ENCODE results near the gene ANKMY2.

ANKMY2 gene

DNA sequence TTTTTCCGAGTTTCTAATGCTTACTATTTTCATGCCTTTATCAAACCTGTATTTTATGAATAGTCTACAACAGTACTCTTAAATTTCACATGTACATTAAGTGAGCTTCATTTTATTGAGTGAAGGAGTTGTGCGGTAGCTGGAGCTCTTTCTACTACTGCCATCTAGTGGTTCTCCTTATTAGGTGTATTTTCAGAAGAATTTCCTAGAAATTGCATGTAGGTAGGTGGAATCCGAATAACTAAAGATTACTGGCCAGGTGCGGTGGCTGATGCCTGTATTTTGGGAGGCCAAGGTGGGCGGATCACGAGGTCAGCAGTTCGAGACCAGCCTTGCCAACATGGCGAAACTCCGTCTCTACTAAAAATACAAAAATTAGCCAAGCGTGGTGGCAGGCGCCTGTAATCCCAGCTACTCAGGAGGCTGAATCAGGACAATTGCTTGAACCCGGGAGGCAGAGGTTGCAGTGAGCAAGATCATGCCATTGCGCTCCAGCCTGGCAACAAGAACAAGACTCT is 80.6 kb downstream of the ANKMY2 start:
- peak; percentile 30 to 81 (median 49) for DNase-seq

DNA sequence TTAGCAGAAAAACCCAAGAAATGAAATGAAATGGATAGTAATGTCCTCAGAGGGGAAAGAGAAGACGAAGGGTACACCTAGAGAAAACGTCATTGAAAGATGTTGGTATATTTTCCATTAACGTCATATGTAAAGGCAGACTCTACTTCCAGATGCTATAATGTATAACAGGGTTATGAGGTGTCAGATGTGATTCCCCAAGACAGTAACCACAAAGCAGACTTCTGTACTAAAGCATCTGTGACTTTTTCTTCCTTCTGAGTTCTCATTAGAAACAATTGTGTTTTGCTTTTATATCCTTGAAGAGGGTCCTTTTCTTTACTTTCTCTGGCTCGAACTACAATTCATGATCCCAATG is 81.6 kb downstream of the ANKMY2 start:
- DNase-seq = no peak

- no peak for DNase-seq
These were observed 82.1 kb downstream of the ANKMY2 start for GRCh38 chr7:16563281-16564022.

DNA sequence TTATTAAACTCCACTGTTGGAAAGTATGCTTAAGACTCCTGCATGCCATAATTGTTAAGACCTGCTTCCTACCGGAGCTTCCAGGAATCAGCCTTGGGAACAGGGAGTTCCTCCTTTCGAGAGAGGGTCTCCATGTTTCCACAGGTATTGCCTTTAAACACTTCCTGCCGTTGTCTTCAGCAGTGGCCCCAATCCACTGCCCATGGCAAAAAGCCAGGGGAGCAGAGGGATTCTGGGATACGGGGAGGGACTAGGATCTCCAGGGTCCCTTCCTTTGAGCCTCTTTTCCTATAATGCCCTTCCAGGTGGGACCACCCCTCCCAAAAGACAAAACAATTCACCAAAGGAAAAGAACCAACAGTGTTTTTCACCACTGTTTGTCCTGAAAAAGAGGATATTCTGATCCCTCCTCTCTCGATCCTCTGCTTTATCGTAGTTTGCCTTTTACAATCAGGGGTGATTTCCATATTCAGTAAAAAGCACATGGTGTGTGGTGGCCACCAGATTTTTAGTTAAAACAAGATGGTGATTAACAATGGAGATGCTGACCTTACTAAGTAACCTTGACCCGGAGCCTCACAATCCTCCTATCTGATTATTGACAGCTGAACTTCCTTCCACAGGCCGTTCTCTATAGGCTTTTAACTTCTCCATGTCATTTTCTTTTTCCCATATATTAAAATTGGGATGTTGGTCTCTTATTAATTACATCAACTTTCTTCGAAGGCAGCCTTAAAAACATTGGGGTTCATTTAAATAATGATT is 82.9 kb downstream of the ANKMY2 start:
- no peak for DNase-seq

DNA sequence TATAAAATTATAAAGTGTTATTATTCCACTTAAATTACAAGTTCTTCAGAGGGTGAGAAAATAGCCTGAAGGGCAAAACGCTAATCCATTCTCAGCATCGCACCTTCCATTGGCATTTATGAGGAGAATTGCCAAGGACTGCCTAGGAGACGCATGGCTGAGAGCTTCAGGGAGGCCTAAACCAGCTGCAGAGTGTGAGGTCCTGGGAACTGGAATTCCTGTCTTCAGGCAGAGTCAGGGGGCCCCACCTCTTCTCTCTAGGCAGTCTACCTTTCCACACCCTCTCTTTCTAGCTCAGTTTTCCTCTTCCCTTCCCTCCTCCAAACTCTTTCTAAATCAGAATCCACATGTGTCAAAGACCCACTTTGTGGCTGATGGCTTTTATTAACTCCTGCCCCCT is 83.6 kb downstream of the ANKMY2 start:
- DNase-seq = no peak

DNA sequence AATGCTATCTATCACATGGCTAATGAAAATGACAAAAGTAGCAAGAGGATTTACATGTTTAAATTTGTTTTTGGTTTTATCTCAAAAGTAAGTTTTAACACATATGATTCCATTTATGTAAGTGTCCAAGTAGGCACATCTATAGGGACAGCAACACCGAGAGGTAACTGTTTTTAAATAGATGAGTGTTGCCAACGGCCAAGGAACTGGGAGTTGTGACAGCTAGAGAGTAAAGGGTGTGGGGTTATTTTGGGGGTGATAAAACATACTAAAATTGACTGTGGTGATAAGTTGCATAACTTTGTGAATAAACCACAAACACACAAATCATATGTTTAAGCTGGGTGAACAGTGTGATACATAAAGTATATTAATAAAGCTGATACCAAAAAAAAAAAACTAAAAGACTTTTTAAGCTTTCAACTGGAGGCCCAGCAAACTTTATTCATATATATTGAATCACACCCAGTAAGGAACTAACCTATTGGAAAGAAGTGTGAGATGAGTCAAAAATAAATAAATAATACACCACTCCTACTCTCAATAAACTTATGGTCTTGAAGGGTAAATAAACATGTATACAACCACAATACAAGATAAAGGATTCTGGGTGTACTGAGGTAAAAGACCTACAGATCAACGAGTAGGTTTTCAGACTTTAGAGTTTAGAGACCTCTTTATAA is 85.9 kb downstream of the ANKMY2 start:
- DNase-seq = no peak

DNA sequence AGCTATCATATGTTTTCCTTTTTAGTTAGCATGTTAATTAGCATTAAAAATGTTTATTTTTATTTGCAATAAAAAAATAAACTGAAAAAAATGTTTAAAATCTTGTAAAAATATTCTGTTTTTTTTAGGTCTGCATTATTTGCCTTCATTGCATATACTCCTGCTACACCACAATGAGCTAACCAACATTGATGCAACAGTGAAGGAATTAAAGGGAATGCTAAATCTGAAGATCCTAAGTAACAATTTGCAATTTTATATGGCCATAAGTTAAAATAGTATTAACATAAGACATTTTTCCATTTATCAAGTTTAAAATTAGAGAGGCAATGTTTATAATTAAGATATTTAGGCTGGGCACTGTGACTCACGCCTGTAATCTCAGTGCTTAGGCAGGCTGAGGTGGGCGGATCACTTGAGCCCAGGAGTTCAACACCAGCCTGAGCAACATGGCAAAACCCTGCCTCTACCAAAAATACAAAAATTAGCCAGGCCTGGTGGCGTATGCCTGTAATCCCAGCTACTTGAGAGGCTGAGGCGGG is 86.7 kb downstream of the ANKMY2 start:
- no peak for DNase-seq

DNA sequence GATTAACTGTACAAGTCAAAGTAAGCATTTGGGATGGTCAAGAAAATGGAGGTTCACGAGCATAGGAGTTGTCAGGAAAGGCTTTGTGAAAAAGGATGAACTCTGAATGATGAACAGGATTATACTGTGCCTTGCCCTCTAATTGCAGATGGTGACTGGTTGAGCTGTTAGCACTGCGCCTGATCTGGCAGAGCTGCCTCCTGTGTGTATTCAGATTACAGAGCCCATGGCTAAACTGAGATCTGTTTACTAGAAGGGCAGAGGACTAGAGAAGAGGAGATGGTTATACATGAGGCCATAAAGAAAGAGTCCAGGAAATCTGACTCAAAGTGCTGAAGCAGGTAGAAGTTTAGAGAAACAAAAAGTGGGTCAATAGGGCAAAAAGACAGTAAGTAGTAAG is 89.2 kb downstream of the ANKMY2 start:
- DNase-seq = no peak

DNA sequence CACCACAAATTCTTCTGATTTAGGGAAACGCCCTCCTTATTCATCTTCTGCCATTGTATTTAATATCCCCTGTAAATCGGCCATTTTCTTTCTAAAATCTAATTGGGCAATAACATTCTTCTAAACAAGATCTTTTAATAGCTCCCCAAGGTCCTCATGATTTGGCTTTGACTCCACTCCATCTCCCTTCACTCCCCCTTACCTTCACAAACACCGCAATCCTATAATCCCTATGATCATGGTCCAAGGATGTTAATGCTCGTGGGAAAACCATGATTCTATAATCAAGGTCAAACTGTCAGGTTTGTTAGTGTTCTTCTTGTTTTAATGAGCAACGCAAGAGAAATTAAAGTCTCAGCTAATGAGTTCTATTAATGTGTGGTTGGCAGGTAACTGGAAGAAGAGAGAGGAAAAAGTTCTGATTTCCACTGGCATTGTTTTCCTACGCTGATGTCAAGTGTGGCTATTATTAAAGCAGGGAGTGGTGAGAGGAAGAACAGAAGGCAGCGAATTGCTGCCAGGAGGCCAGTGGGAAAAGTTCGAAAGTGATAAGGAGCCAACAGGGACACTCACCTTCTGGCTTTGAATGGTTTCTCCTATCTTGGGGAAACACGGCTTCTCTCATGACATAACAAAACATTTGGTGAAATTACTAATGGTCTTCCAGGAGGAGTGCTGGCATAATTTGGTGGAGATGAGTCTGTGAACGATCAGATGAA is 90.9 kb downstream of the ANKMY2 start:
- no peak for DNase-seq

GRCh38 chr7:16550671-16551070 is 94.9 kb downstream of the ANKMY2 start:
- DNase-seq = no peak

All from NCI-H1417 (cell line).